ENCODE measurements around the gene CDIPT. TPM values are rescaled to one million over a fixed set of nuclear protein-coding genes. Genes with fewer than 3 reads are reported as not detected.

The CDIPT gene
- total and polyA plus RNA-seq, 4 experiments from 2014 or later: 76.2 to 123 (median 83.5) TPM

GRCh38 chr16:29819506-29819905, 43.5 kb downstream of the CDIPT start:
- Mint-ChIP-seq H3K27ac (peak overlapping the region; percentile 91 to 97 (median 96)), H3K4me3 (peak overlapping the region; percentile 97 to 99 (median 98)), H3K27me3 (peaks cover 0 to 2% of the 10 kb centered on the region in 2 donors), H3K4me1 (peaks cover 33 to 88% (median 64%) of the 10 kb centered on the region in 4 donors), H3K9me3 (no peaks in the 10 kb centered on the region), H3K36me3 (peaks cover 19 to 38% of the 10 kb centered on the region in 2 donors)
- Histone ChIP-seq H3K4me3 (ENCODE audit: low read length in 2 of 2) (peak overlapping the region in 1 of 2 donors; percentile 92), H3K27me3 (ENCODE audit: insufficient read depth, low read length) (no peaks in the 10 kb centered on the region), H3K4me1 (ENCODE audit: insufficient read depth, low read length) (peaks cover 83% of the 10 kb centered on the region), H3K36me3 (ENCODE audit: insufficient read depth, low read length) (peaks cover 12% of the 10 kb centered on the region), H3K27ac (ENCODE audit: low read depth, low read length) (peak overlapping the region; percentile 12), H3K9me3 (ENCODE audit: control insufficient read depth in 1 of 2, low read length in 2 of 2) (no peaks in the 10 kb centered on the region)
- ChIA-PET CTCF (ENCODE audit: partially characterized antibody) (interaction anchor here (1.0 to 8.2 kb wide), 11 partner anchors 9 to 119 kb away, joined by 3 to 129 read pairs (median 6); no protein-coding TSS in a partner anchor), POLR2A (ENCODE audit: partially characterized antibody) (interaction anchor here (0.8 to 24.0 kb wide), 15 partner anchors 2 to 247 kb away, joined by 3 to 522 read pairs (median 4); partner anchors contain the start of genes C16orf54, CDIPT, KIF22 and MAZ)
- intact Hi-C loops (cut with micrococcal nuclease): loop anchor here (10.0 kb wide), 1 partner anchor 175 kb away; the partner anchor contains the start of genes HIRIP3 and INO80E
- no peak for DNase-seq

- no peaks in the 10 kb centered on the region for H3K9me3 Mint-ChIP-seq
- CTCF ChIA-PET (ENCODE audit: partially characterized antibody): interaction anchor here (0.7 to 8.2 kb wide), 13 partner anchors 10 to 155 kb away, joined by 3 to 129 read pairs (median 6); partner anchors contain the start of genes CDIPT and MAZ
- DNase-seq: no peak
Measured at GRCh38 chr16:29818082-29818481, 44.9 kb downstream of the CDIPT start.

GRCh38 chr16:29816694-29817441, 46.2 kb downstream of the CDIPT start:
- Mint-ChIP-seq H3K9me3 (no peaks in the 10 kb centered on the region), H3K36me3 (peaks cover 19 to 38% of the 10 kb centered on the region in 2 donors), H3K27me3 (peaks cover 0 to 2% of the 10 kb centered on the region in 2 donors), H3K4me1 (peaks cover 32 to 87% (median 57%) of the 10 kb centered on the region in 4 donors), H3K27ac (peak overlapping the region; percentile 90 to 100 (median 97)), H3K4me3 (peak overlapping the region; percentile 95 to 99 (median 98))
- peak; percentile 36 to 73 (median 44) for DNase-seq
- intact Hi-C loops (cut with micrococcal nuclease): loop anchor here (1.0 to 10.0 kb wide), 9 partner anchors 10 to 178 kb away; partner anchors contain the start of genes CDIPT, HIRIP3, INO80E and KIF22
- Histone ChIP-seq H3K27ac (ENCODE audit: low read depth, low read length) (peak overlapping the region; percentile 77), H3K4me3 (ENCODE audit: low read length in 2 of 2) (peak overlapping the region; percentile 91 to 95), H3K9me3 (ENCODE audit: control insufficient read depth in 1 of 2, low read length in 2 of 2) (no peaks in the 10 kb centered on the region), H3K27me3 (ENCODE audit: insufficient read depth, low read length) (no peaks in the 10 kb centered on the region), H3K36me3 (ENCODE audit: insufficient read depth, low read length) (peaks cover 12% of the 10 kb centered on the region), H3K4me1 (ENCODE audit: insufficient read depth, low read length) (peaks cover 72% of the 10 kb centered on the region)
- CTCF ChIA-PET (ENCODE audit: partially characterized antibody): interaction anchor here (0.7 to 8.2 kb wide), 15 partner anchors 9 to 116 kb away, joined by 3 to 129 read pairs (median 6); partner anchors contain the start of gene MAZ
- POLR2A ChIA-PET (ENCODE audit: partially characterized antibody): interaction anchor here (0.5 to 24.0 kb wide), 18 partner anchors 5 to 179 kb away, joined by 3 to 522 read pairs (median 9); partner anchors contain the start of genes C16orf54, HIRIP3, INO80E and KCTD13

More at GRCh38 chr16:29818082-29818481, 44.9 kb downstream of the CDIPT start:
- Mint-ChIP-seq H3K4me3 (peak overlapping the region; percentile 61 to 98 (median 76)), H3K27ac (peak overlapping the region in 6 of 7 donors; percentile 14 to 82 (median 62)), H3K36me3 (peaks cover 19 to 38% of the 10 kb centered on the region in 2 donors), H3K27me3 (peaks cover 0 to 2% of the 10 kb centered on the region in 2 donors), H3K4me1 (peaks cover 33 to 88% (median 61%) of the 10 kb centered on the region in 4 donors)
- Histone ChIP-seq H3K27me3 (ENCODE audit: insufficient read depth, low read length) (no peaks in the 10 kb centered on the region), H3K27ac (ENCODE audit: low read depth, low read length) (no peak overlapping the region), H3K9me3 (ENCODE audit: control insufficient read depth in 1 of 2, low read length in 2 of 2) (no peaks in the 10 kb centered on the region), H3K4me1 (ENCODE audit: insufficient read depth, low read length) (peaks cover 75% of the 10 kb centered on the region), H3K36me3 (ENCODE audit: insufficient read depth, low read length) (peaks cover 12% of the 10 kb centered on the region), H3K4me3 (ENCODE audit: low read length in 2 of 2) (no peak overlapping the region)
- POLR2A ChIA-PET (ENCODE audit: partially characterized antibody): interaction anchor here (0.6 to 24.0 kb wide), 8 partner anchors 4 to 116 kb away, joined by 3 to 522 read pairs (median 36); partner anchors contain the start of genes C16orf54, KIF22, MAZ and MVP
- intact Hi-C loops (cut with micrococcal nuclease): loop anchor here (10.0 kb wide), 1 partner anchor 177 kb away; the partner anchor contains the start of genes HIRIP3 and INO80E

GRCh38 chr16:29815793-29816693, 47.0 kb downstream of the CDIPT start, which contains the start of gene PAGR1:
TSS of gene PAGR1 (plus strand) at chr16:29816152. CDS start at chr16:29816526, 374 bp downstream.
- H3K4me3 ChIP-seq (ENCODE audit: low read length in 2 of 2): peak within 1 kb of the TSS; percentile 91 to 95
- peaks cover 30 to 87% (median 56%) of the 10 kb centered on the region in 4 donors for H3K4me1 Mint-ChIP-seq
- peak; percentile 99 to 100 (median 99) for DNase-seq
- ChIA-PET POLR2A (ENCODE audit: partially characterized antibody) (interaction anchor here (0.5 to 24.0 kb wide), 36 partner anchors 5 to 602 kb away, joined by 3 to 522 read pairs (median 4); partner anchors contain the start of genes ALDOA, C16orf54, CDIPT and CORO1A), CTCF (ENCODE audit: partially characterized antibody) (interaction anchor here (0.6 to 8.2 kb wide), 22 partner anchors 8 to 224 kb away, joined by 3 to 129 read pairs (median 4); partner anchors contain the start of genes CDIPT, KIF22, MAZ and TMEM219)
- intact Hi-C loops (cut with micrococcal nuclease): loop anchor here (1.0 to 10.0 kb wide), 9 partner anchors 9 to 179 kb away; partner anchors contain the start of genes CDIPT, HIRIP3, INO80E and KIF22
- peak within 1 kb of the TSS; percentile 95 to 99 (median 98) for H3K4me3 Mint-ChIP-seq
- H3K36me3 ChIP-seq (ENCODE audit: insufficient read depth, low read length): peaks cover 12% of the 10 kb centered on the region
- no peaks in the 10 kb centered on the region for H3K9me3 ChIP-seq (ENCODE audit: control insufficient read depth in 1 of 2, low read length in 2 of 2)
- no peaks in the 10 kb centered on the region for H3K27me3 ChIP-seq (ENCODE audit: insufficient read depth, low read length)
- H3K27me3 Mint-ChIP-seq: peaks cover 0 to 2% of the 10 kb centered on the region in 2 donors
- no peaks in the 10 kb centered on the region for H3K9me3 Mint-ChIP-seq
- H3K36me3 Mint-ChIP-seq: peaks cover 19 to 38% of the 10 kb centered on the region in 2 donors
- peaks cover 66% of the 10 kb centered on the region for H3K4me1 ChIP-seq (ENCODE audit: insufficient read depth, low read length)
- peak within 1 kb of the TSS; percentile 94 to 100 (median 98) for H3K27ac Mint-ChIP-seq
- H3K27ac ChIP-seq (ENCODE audit: low read depth, low read length): peak within 1 kb of the TSS; percentile 77

GRCh38 chr16:29815032-29815721, 47.8 kb downstream of the CDIPT start:
- peak overlapping the region; percentile 84 to 99 (median 98) for H3K4me3 Mint-ChIP-seq
- peak overlapping the region in 1 of 2 donors; percentile 95 for H3K4me3 ChIP-seq (ENCODE audit: low read length in 2 of 2)
- H3K36me3 ChIP-seq (ENCODE audit: insufficient read depth, low read length): peaks cover 12% of the 10 kb centered on the region
- H3K9me3 ChIP-seq (ENCODE audit: control insufficient read depth in 1 of 2, low read length in 2 of 2): no peaks in the 10 kb centered on the region
- H3K27ac Mint-ChIP-seq: peak overlapping the region; percentile 94 to 100 (median 98)
- H3K36me3 Mint-ChIP-seq: peaks cover 15 to 33% of the 10 kb centered on the region in 2 donors
- intact Hi-C loops (cut with micrococcal nuclease): loop anchor here (10.0 kb wide), 1 partner anchor 180 kb away; the partner anchor contains the start of genes HIRIP3 and INO80E
- H3K27me3 ChIP-seq (ENCODE audit: insufficient read depth, low read length): no peaks in the 10 kb centered on the region
- DNase-seq: no peak
- H3K9me3 Mint-ChIP-seq: no peaks in the 10 kb centered on the region
- ChIA-PET CTCF (ENCODE audit: partially characterized antibody) (interaction anchor here (0.6 to 8.2 kb wide), 21 partner anchors 7 to 225 kb away, joined by 3 to 129 read pairs (median 4); partner anchors contain the start of genes CDIPT, KIF22, MAZ and TMEM219), POLR2A (ENCODE audit: partially characterized antibody) (interaction anchor here (0.5 to 24.0 kb wide), 32 partner anchors 4 to 603 kb away, joined by 3 to 522 read pairs (median 4); partner anchors contain the start of genes ALDOA, C16orf54, CDIPT and CORO1A)
- H3K27ac ChIP-seq (ENCODE audit: low read depth, low read length): peak overlapping the region; percentile 77
- peaks cover 34 to 87% (median 60%) of the 10 kb centered on the region in 4 donors for H3K4me1 Mint-ChIP-seq
- H3K4me1 ChIP-seq (ENCODE audit: insufficient read depth, low read length): peaks cover 71% of the 10 kb centered on the region
- peaks cover 0 to 2% of the 10 kb centered on the region in 2 donors for H3K27me3 Mint-ChIP-seq

Measured in CD4-positive, alpha-beta memory T cell (primary cell).